OCI-M2 (cell line): Measurements from ENCODE around the gene CCNI2.
"Not testable (repeated sequence)": the region's sequence is repeated elsewhere in the genome, so short reads cannot be mapped to it uniquely, and the experiment has no call there.

ENCODE experiments used
- DNase-seq: peaks from one replicate; lab custom pipeline; 2025; ENCODE audit not compliant: unreplicated experiment; lab: John Stamatoyannopoulos, UW

Gene CCNI2

DNA sequence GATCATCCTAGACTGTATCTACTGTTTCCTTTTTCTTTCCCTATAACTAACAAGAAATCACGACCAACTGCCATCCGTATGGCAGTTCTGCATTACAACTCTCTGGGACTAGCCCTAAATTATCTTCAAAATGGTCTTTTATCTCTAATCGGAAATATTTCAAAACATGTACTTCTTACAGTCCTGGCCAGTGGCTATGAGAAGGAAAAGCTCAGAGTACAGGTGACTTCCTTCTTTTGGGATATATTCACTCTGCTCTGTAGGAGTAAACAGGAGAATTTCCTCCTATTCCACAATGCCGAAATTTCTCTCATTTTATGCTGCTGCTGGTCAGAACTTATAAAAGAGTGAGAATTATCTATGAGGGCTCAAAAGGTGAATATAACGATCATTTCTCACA is 31.6 kb downstream of the CCNI2 start:
- DNase-seq: no peak

DNA sequence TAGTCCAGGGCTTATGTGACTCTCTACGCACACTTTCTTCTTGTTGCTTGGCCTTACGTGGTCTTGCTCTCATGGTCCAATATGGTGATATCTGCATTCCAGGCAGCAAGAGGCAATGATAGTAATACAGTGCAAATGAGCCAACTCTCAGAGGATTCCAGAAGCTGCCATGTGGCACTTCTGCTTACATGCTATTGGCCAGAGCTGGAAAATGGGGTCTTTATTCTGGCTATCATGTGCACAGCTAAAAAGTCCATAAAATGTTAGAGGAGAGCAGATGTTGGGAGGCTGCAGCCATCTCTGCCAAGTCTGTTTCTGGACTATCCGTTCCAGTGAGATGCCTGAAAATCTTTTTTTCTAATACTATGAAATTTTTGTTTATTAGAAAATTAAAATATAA is 32.7 kb downstream of the CCNI2 start:
- no peak for DNase-seq

DNA sequence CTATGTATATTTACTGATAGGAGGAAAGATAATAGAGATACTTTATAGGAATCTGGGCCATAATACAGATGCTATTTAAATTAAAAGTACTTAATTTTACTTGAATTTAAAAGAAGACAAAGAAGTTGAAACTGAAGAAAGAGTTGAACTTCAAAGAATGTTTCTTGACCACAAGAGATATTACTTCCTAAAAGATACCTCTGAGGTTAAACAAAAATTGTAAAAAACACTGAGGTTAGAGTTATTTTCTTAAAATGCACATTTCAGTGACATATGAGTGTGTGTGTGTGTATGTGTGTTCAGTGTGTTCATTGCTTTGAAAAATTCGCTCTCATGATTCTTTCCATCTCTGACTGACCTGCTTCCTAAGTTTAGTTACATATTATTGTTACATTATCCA is 33.4 kb downstream of the CCNI2 start:
- DNase-seq: no peak

GRCh38 chr5:132781029-132781428 is 33.8 kb downstream of the CCNI2 start:
- DNase-seq: no peak

- no peak for DNase-seq
Observed at GRCh38 chr5:132782101-132782500, 34.9 kb downstream of the CCNI2 start.

DNA sequence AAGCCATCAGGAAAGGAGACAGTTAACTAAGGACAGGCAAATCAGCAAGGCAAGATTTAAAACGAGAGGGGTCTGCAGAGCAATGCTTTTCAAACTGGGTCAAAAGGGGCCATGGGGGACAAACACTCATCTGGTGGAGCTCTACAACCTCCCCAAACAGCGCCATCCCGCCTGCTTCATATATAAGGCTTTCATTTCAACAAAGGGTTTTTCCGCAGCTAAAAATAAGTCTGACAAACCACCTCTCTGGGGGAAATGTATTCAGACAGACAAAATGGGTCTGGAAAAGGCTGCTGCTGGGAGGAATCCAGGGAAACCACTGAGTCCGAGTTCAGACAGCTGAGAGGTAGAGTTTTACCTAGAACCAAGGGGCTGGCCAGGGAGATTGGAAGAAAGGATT is 38.1 kb downstream of the CCNI2 start:
- no peak for DNase-seq

DNA sequence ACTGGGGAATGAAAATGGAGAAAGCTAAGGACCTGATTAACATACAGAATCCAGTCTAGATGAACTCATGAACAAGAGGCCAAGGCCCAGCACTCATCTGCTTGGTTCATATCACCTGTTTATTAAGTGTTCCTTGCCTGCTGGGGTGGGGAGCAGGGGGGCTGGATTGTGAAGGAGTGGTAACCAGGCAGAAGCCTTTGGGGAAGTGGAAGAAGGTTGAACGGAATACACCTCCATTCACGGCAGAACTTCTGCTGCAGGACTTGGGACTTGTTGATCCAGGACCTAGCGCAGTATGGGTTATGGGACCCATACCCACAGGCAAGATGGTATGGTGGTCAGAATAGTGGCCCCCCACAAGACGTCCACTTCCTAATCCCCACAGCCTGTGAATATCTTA is 38.6 kb downstream of the CCNI2 start:
- no peak for DNase-seq

DNA sequence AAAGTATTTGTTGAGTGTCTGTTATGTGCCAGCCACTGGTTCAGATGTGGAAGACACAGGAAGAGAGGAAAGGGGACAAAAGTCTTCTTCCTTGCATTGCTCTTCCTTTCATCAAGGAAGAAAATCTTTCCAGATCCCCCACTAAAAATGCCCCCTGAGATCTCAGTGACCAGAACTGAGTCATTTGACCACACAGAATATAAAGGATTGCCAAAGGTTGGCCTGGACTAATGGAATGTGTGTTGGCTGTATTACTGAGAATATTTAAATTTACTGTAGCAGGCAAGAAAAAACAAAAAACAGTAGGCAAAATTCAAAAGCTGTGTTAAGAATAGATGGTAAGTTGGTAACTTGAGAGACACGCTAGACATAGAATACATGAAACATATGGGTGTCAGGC is 39.9 kb downstream of the CCNI2 start:
- DNase-seq: no peak

GRCh38 chr5:132788508-132788907 is 41.3 kb downstream of the CCNI2 start:
- no peak for DNase-seq

GRCh38 chr5:132788990-132789886 is 42.0 kb downstream of the CCNI2 start:
- no peak for DNase-seq

DNA sequence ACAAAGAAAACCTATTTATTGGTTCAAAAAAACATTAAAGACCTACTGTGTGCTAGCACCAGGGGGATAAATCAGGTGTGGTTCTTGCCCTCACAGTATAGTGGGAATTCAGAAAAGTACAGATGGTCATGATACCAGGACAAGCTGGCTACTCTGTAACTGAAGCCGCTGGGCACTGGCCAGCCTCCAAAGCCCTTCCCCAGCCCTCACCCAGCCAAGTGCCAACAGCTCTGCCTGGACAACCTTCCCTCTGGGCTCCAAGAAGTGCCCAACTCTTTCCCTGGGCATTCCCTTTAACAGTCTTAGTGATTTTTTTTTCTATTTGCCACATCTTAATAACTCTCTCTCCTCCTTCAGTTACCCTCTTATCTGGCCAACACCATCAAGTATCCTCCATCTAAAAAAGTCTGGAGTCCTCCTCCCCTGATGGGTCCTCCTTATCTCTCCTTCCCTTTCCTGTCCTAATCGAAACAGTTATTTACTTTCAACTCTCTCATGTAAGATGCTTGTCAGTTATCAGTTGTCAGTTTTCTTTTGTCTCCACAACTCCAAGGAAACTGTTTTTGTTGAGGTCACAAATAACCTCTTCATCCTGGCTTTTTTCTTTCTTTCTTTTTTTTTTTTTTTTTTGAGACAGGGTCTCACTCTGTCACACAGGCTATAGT is 43.1 kb downstream of the CCNI2 start:
- no peak for DNase-seq

GRCh38 chr5:132791026-132791425 is 43.8 kb downstream of the CCNI2 start:
- DNase-seq: no peak

DNA sequence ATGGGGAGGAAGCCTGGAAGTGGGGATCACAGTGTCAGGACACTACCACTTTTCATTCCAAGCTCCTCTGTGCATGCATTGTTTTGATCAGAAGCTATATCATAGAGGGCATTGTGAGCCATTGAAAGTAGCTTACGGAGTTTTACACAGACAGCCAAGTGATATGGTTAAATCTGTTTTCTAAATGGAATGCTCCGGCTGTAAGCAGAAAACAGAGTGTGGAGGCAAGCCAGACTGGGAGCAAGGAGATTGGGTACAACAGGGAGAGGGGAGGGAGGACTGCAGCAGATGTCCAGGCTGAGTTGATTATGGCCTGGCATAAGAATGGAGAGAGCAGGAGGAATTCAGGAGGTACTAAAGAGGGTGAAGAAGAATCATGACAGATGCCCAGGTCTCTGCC is 50.4 kb downstream of the CCNI2 start:
- no peak for DNase-seq

- no peak for DNase-seq
Observed at GRCh38 chr5:132799392-132799791, 52.2 kb downstream of the CCNI2 start.

GRCh38 chr5:132800545-132800944 is 53.3 kb downstream of the CCNI2 start:
- no peak for DNase-seq

GRCh38 chr5:132802044-132802684 is 54.9 kb downstream of the CCNI2 start:
- no peak for DNase-seq

GRCh38 chr5:132802685-132803066 is 55.5 kb downstream of the CCNI2 start:
- DNase-seq: not testable (repeated sequence)
